GM19240 (cell line): Measurements from ENCODE around the gene PTH2.
A peak's percentile ranks its signal among the peaks of the same experiment; 100 is the strongest.

ENCODE experiments used
- DNase-seq: peaks from one replicate; pipeline ENCODE4 v3.0.0; 2011; ENCODE audit warnings: low spot score; ENCODE audit not compliant: insufficient read length

Gene PTH2

GRCh38 chr19:49411681-49412326, 11.4 kb downstream of the PTH2 start:
- no peak for DNase-seq

GRCh38 chr19:49409441-49410029, 13.7 kb downstream of the PTH2 start:
- no peak for DNase-seq

GRCh38 chr19:49408816-49409440, 14.3 kb downstream of the PTH2 start:
- no peak for DNase-seq

GRCh38 chr19:49407482-49408015, 15.7 kb downstream of the PTH2 start:
- DNase-seq: no peak

- no peak for DNase-seq
Measured at GRCh38 chr19:49407079-49407478, 16.2 kb downstream of the PTH2 start.

GRCh38 chr19:49403404-49404187, 19.6 kb downstream of the PTH2 start:
- no peak for DNase-seq

- DNase-seq: no peak
Measured at GRCh38 chr19:49400029-49400428, 23.2 kb downstream of the PTH2 start.

GRCh38 chr19:49398931-49399330, 24.3 kb downstream of the PTH2 start:
- DNase-seq: no peak

- no peak for DNase-seq
Measured at GRCh38 chr19:49398001-49398615, 25.1 kb downstream of the PTH2 start.

- DNase-seq: no peak
Measured at GRCh38 chr19:49396738-49397505, 26.3 kb downstream of the PTH2 start.

- DNase-seq: no peak
Measured at GRCh38 chr19:49395581-49396407, 27.4 kb downstream of the PTH2 start.

GRCh38 chr19:49393881-49394280, 29.4 kb downstream of the PTH2 start:
- DNase-seq: no peak

GRCh38 chr19:49391581-49392399, 31.5 kb downstream of the PTH2 start:
- DNase-seq: peak; percentile 93

GRCh38 chr19:49390929-49391359, 32.3 kb downstream of the PTH2 start:
- DNase-seq: no peak

- DNase-seq: no peak
Measured at GRCh38 chr19:49390131-49390928, 32.9 kb downstream of the PTH2 start.

- no peak for DNase-seq
Measured at GRCh38 chr19:49389406-49389805, 33.8 kb downstream of the PTH2 start.

GRCh38 chr19:49387936-49388372, 35.3 kb downstream of the PTH2 start, which contains the start of gene KASH5:
KASH5 (plus strand) TSS chr19:49388249; CDS start chr19:49390884, 2,635 bp downstream.
- no peak for DNase-seq

- DNase-seq: no peak
Measured at GRCh38 chr19:49383599-49383998, 39.6 kb downstream of the PTH2 start.
